Esophagus squamous epithelium (tissue), 5 donors: Measurements from ENCODE around the gene DLGAP1. TPM values are rescaled to one million over a fixed set of nuclear protein-coding genes. Genes with fewer than 3 reads are reported as not detected.
"Not testable (repeated sequence)": the region's sequence is repeated elsewhere in the genome, so short reads cannot be mapped to it uniquely, and the experiment has no call there.

Experiments used
- DNase-seq: peaks from one replicate; lab custom pipeline; 2025; lab: John Stamatoyannopoulos, UW
- H3K27ac ChIP-seq, 4 donors: fragments of 200-600 bp; sonication (generic); one replicate each; pipeline ENCODE4 v1.5.1; 2016 to 2019; ENCODE audit warnings: mild to moderate bottlenecking in 1 of 4
- H3K27me3 ChIP-seq, 4 donors: fragments of 200-600 bp; sonication (generic); 1 replicate in 3 of 4; 2 replicates in 1 of 4; pipeline versions ENCODE4 v1.5.1 to v1.6.0; 2017 to 2021; ENCODE audit warnings: antibody characterized with exemption in 1 of 4
- H3K36me3 ChIP-seq, 3 donors: fragments of 200-600 bp; sonication (generic); one replicate each; pipeline ENCODE4 v1.5.1; 2016 to 2019
- H3K4me1 ChIP-seq, 3 donors: fragments of 200-600 bp; sonication (generic); one replicate each; pipeline ENCODE4 v1.5.1; 2017 to 2019
- H3K4me3 ChIP-seq, 4 donors: fragments of 200-600 bp; sonication (generic); 1 replicate in 3 of 4; 2 replicates in 1 of 4; pipeline ENCODE4 v1.5.1; 2016 to 2019; ENCODE audit warnings: mild to moderate bottlenecking in 2 of 4, moderate library complexity in 1 of 4
- H3K9me3 ChIP-seq, 3 donors: fragments of 200-600 bp; sonication (generic); one replicate each; pipeline ENCODE4 v1.5.1; 2016 to 2019
- POLR2A ChIP-seq, 4 donors: fragments of 450-650 bp; IDR thresholded peaks; one replicate each; pipeline ENCODE4 v1.6.1; 2017; ENCODE audit warnings: antibody characterized with exemption in 4 of 4, mild to moderate bottlenecking in 4 of 4, moderate library complexity in 3 of 4
- WGBS, 2 donors: methylation state at CpG; one replicate each; pipeline ENCODE4 v1.1.5; 2018; 5-methylcytosine and 5-hydroxymethylcytosine counted together
- intact Hi-C: fragments of 100-400 bp; cut with DNase I; formaldehyde crosslinking; loops from one replicate; pipeline ENCODE4 v1.15.0; 2022
- total RNA-seq, 4 donors: library from RNA; depleted of rRNA; stranded (reverse); fragments of >200 nt; gene quantifications; one replicate each; pipeline ENCODE4 v1.1.0, GENCODE V29; 2016
- TF ChIP-seq, protein P1 (sequence below), 6 experiments: fragments of 450-650 bp in 4 of 6; fragments of 200-600 bp in 2 of 6; sonication (generic) in 2 of 6; IDR thresholded peaks; one replicate each; pipeline ENCODE4 v1.5.1; 2016 to 2019; ENCODE audit warnings: antibody characterized with exemption in 6 of 6, mild to moderate bottlenecking in 4 of 6, moderate library complexity in 4 of 6
- donor health status: DM: yes; HTN: yes; CAD: no.

Gene DLGAP1
- total RNA-seq, 4 donors from 2014 or later, result 0.09 to 1.5 (median 0.52) TPM

GRCh38 chr18:3611313-3612090, 843.6 kb downstream of the DLGAP1 start:
- no peak for DNase-seq
- Histone ChIP-seq H3K9me3 (no peaks in the 10 kb centered on the region), H3K4me3 (no peak overlapping the region), H3K4me1 (peaks cover 0 to 2% (median 0%) of the 10 kb centered on the region in 3 donors), H3K27me3 (no peaks in the 10 kb centered on the region), H3K36me3 (no peaks in the 10 kb centered on the region), H3K27ac (no peak overlapping the region)
- TF ChIP-seq, protein P1, sequence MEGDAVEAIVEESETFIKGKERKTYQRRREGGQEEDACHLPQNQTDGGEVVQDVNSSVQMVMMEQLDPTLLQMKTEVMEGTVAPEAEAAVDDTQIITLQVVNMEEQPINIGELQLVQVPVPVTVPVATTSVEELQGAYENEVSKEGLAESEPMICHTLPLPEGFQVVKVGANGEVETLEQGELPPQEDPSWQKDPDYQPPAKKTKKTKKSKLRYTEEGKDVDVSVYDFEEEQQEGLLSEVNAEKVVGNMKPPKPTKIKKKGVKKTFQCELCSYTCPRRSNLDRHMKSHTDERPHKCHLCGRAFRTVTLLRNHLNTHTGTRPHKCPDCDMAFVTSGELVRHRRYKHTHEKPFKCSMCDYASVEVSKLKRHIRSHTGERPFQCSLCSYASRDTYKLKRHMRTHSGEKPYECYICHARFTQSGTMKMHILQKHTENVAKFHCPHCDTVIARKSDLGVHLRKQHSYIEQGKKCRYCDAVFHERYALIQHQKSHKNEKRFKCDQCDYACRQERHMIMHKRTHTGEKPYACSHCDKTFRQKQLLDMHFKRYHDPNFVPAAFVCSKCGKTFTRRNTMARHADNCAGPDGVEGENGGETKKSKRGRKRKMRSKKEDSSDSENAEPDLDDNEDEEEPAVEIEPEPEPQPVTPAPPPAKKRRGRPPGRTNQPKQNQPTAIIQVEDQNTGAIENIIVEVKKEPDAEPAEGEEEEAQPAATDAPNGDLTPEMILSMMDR (IDR thresholded peaks at IDR 0.05), result no peak
- no peak for TF ChIP-seq POLR2A (IDR thresholded peaks at IDR 0.05)
- intact Hi-C loops, result no loop called here
- WGBS, 2 donors, result 69 to 83% methylated on average over 15 of the region's 15 CpGs

- Histone ChIP-seq H3K4me3 (no peak overlapping the region), H3K27ac (no peak overlapping the region), H3K4me1 (peaks cover 0 to 9% (median 0%) of the 10 kb centered on the region in 3 donors), H3K36me3 (no peaks in the 10 kb centered on the region), H3K27me3 (no peaks in the 10 kb centered on the region), H3K9me3 (no peaks in the 10 kb centered on the region)
- intact Hi-C loops, result no loop called here
- 76 to 78% methylated on average over 6 of the region's 6 CpGs for WGBS, 2 donors
- TF ChIP-seq POLR2A (IDR thresholded peaks at IDR 0.05), result no peak
- TF ChIP-seq, protein P1 (IDR thresholded peaks at IDR 0.05), result no peak
- no peak for DNase-seq
Measured at GRCh38 chr18:3610813-3611212, 844.3 kb downstream of the DLGAP1 start.

DNA sequence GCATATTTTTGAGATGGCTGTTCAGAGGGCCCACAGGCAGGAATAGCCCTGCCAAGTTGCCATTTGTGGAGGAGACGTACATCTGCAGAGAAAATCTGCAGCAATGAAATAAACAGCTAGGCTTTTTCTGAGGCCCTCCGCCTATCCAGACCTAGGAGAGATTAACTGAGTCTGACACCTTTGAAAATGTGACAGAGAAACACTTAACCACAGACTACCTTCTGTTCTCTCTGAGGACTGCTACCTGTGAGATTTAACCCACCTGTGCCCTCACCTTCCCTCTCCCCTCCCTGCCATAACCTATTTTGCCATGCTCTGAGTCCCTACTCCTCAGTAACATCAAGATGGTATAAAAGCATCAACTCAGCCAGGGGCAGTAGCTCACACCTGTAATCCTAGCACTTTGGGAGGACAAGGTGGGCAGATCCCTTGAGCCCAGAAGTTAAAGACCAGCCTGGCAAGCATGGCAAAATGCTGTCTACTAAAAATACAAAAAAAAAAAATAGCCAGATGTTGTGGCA, 844.9 kb downstream of the DLGAP1 start:
- no peak for DNase-seq
- Histone ChIP-seq H3K27ac (no peak overlapping the region), H3K36me3 (no peaks in the 10 kb centered on the region), H3K9me3 (no peaks in the 10 kb centered on the region), H3K27me3 (no peaks in the 10 kb centered on the region), H3K4me1 (peaks cover 0 to 14% (median 5%) of the 10 kb centered on the region in 3 donors), H3K4me3 (no peak overlapping the region)
- WGBS, 2 donors, result 84 to 97% methylated on average over 2 of the region's 2 CpGs
- TF ChIP-seq POLR2A (IDR thresholded peaks at IDR 0.05), result no peak
- TF ChIP-seq, protein P1 (IDR thresholded peaks at IDR 0.05), result no peak
- intact Hi-C loops, result no loop called here

- Histone ChIP-seq H3K27ac (no peak overlapping the region), H3K4me1 (peaks cover 13 to 32% (median 18%) of the 10 kb centered on the region in 3 donors), H3K36me3 (no peaks in the 10 kb centered on the region), H3K4me3 (no peak overlapping the region), H3K9me3 (no peaks in the 10 kb centered on the region), H3K27me3 (no peaks in the 10 kb centered on the region)
- intact Hi-C loops, result no loop called here
- TF ChIP-seq, protein P1 (IDR thresholded peaks at IDR 0.05), result no peak
- TF ChIP-seq POLR2A (IDR thresholded peaks at IDR 0.05), result no peak
- WGBS, 2 donors, result 86 to 94% methylated on average over 4 of the region's 4 CpGs
- no peak for DNase-seq
Measured at GRCh38 chr18:3608488-3608887, 846.6 kb downstream of the DLGAP1 start.

- H3K27ac ChIP-seq, H3K9me3 ChIP-seq, DNase-seq, intact Hi-C loops, H3K27me3 ChIP-seq, H3K4me3 ChIP-seq, H3K36me3 ChIP-seq: not testable (repeated sequence)
- 83 to 95% methylated on average over 7 to 8 of the region's 8 CpGs for WGBS, 2 donors
- peaks cover 13 to 36% (median 20%) of the 10 kb centered on the region in 3 donors for H3K4me1 ChIP-seq
Measured at GRCh38 chr18:3608099-3608453, 847.0 kb downstream of the DLGAP1 start.
